Measurements from ENCODE around the gene FEZF2.

FEZF2 gene

GRCh38 chr3:62373215-62373614 lies at the start of gene FEZF2:
FEZF2 (minus strand) TSS chr3:62373550; CDS start chr3:62372868, 682 bp downstream.
- no peak for DNase-seq

- DNase-seq: no peak
Measured at GRCh38 chr3:62421207-62421606, 47.9 kb upstream of the FEZF2 start.

- DNase-seq: peak; percentile 46
Measured at GRCh38 chr3:62416144-62416543, 42.8 kb upstream of the FEZF2 start.

- DNase-seq: peak; percentile 35
Measured at GRCh38 chr3:62415312-62415801, 42.0 kb upstream of the FEZF2 start.

GRCh38 chr3:62414786-62415185 lies 41.4 kb upstream of the FEZF2 start:
- DNase-seq: no peak

GRCh38 chr3:62413687-62414086 lies 40.3 kb upstream of the FEZF2 start:
- DNase-seq: no peak

- no peak for DNase-seq
Measured at GRCh38 chr3:62406945-62407344, 33.6 kb upstream of the FEZF2 start.

- no peak for DNase-seq
Measured at GRCh38 chr3:62405566-62405965, 32.2 kb upstream of the FEZF2 start.

- DNase-seq: no peak
Measured at GRCh38 chr3:62405135-62405534, 31.8 kb upstream of the FEZF2 start.

- DNase-seq: no peak
Measured at GRCh38 chr3:62404321-62404720, 31.0 kb upstream of the FEZF2 start.

GRCh38 chr3:62403765-62404164 lies 30.4 kb upstream of the FEZF2 start:
- DNase-seq: no peak

GRCh38 chr3:62392626-62393292 lies 19.4 kb upstream of the FEZF2 start:
- no peak for DNase-seq

GRCh38 chr3:62387251-62387650 lies 13.9 kb upstream of the FEZF2 start:
- DNase-seq: no peak

GRCh38 chr3:62379321-62379798 lies 6.0 kb upstream of the FEZF2 start:
- DNase-seq: no peak

GRCh38 chr3:62378921-62379320 lies 5.6 kb upstream of the FEZF2 start:
- no peak for DNase-seq

GRCh38 chr3:62378311-62378789 lies 5.0 kb upstream of the FEZF2 start:
- no peak for DNase-seq

- no peak for DNase-seq
Measured at GRCh38 chr3:62376906-62377877, 3.8 kb upstream of the FEZF2 start.

GRCh38 chr3:62376454-62376720 lies 3.0 kb upstream of the FEZF2 start:
- no peak for DNase-seq

- DNase-seq: no peak
Measured at GRCh38 chr3:62375655-62376453, 2.5 kb upstream of the FEZF2 start.

- DNase-seq: no peak
Measured at GRCh38 chr3:62374341-62375218, 1.2 kb upstream of the FEZF2 start.

GRCh38 chr3:62373714-62374333 lies 474 bp upstream of the FEZF2 start:
- no peak for DNase-seq

Data from NCI-H748 treated with DMSO at 0.1 percent for 48 hours (cell line).